Fibroblast of skin of right biceps (primary cell): Measurements from ENCODE around the gene ZBTB39.
A peak's percentile ranks its signal among the peaks of the same experiment; 100 is the strongest.
"Not testable (repeated sequence)": the region's sequence is repeated elsewhere in the genome, so short reads cannot be mapped to it uniquely, and the experiment has no call there.

Source experiments
- DNase-seq: peaks from one replicate; pipeline ENCODE4 v3.0.0-alpha.2; 2013

The ZBTB39 gene

DNA sequence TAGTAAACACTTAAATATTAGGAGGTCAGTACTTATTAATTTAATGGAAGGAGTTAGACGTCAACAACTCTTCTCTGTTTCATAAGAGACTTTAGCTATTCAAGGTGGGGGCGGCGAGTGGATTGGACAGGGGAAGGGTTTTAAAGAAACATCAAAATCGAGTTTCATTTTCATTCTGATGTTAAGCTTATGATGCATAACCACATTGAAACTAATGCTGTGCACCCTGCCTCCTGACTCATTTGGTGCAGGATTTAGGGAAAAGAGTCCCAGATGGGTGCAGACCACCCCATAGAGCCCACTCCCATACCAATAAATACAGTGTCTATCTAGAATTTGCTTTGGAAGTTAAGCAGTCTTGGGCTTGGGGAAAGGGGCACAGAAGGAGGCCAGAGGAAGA is 7.4 kb downstream of the ZBTB39 start:
- DNase-seq = no peak

DNA sequence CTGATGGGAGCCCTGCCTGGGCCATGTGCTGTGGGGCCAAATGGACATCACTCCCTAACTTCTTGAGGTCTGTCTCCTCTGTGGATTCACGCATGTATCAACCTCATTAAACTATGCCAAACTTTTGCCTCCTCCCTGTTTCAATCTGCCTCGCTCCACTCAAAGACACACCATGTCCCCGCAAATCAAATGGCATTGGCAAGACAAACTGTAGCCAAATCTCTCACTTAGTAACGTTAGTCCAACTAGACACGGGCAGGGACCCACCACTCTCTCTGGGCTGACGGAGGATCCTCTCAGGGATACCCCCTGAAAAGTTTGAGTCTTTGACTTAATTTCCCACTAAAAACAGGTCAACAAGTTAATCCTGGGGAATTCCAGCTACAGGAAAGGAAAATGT is 8.0 kb downstream of the ZBTB39 start:
- DNase-seq = no peak

GRCh38 chr12:56996793-56997545 is 9.4 kb downstream of the ZBTB39 start:
- no peak for DNase-seq

- no peak for DNase-seq
Measured at GRCh38 chr12:56995930-56996496, 10.3 kb downstream of the ZBTB39 start.

DNA sequence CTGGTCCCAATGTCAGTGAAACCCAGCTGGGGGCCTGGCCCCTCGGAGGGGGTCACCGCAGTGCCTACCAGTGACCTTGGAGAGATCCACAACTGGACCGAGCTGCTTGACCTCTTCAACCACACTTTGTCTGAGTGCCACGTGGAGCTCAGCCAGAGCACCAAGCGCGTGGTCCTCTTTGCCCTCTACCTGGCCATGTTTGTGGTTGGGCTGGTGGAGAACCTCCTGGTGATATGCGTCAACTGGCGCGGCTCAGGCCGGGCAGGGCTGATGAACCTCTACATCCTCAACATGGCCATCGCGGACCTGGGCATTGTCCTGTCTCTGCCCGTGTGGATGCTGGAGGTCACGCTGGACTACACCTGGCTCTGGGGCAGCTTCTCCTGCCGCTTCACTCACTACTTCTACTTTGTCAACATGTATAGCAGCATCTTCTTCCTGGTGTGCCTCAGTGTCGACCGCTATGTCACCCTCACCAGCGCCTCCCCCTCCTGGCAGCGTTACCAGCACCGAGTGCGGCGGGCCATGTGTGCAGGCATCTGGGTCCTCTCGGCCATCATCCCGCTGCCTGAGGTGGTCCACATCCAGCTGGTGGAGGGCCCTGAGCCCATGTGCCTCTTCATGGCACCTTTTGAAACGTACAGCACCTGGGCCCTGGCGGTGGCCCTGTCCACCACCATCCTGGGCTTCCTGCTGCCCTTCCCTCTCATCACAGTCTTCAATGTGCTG is 11.0 kb downstream of the ZBTB39 start:
- DNase-seq = no peak

DNA sequence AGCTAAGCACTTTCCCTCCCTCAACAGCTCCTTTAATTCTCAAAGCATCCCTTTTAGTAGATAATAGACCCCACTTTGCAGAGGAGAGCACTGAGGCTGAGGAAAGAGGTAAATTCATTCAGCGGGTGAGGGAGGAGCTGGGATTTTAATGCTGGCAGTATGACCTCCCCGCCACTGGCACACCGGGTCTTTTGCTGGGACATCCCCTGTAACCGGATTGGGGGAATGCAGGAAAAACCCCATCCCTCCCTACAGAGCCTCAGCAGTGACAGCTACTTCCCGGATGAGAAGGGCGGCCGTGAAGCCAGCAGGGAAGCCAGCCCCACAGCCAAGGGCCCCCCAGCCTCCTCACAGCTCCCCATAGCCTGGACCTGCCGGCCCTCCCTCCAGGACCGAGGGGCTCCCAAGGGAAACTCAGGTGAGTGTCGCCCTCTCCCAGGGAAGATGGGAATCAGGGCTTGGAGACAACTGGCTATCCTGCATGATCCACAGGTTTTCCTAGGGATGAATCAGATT is 12.1 kb downstream of the ZBTB39 start:
- no peak for DNase-seq

GRCh38 chr12:56993346-56993745 is 13.0 kb downstream of the ZBTB39 start:
- no peak for DNase-seq

DNA sequence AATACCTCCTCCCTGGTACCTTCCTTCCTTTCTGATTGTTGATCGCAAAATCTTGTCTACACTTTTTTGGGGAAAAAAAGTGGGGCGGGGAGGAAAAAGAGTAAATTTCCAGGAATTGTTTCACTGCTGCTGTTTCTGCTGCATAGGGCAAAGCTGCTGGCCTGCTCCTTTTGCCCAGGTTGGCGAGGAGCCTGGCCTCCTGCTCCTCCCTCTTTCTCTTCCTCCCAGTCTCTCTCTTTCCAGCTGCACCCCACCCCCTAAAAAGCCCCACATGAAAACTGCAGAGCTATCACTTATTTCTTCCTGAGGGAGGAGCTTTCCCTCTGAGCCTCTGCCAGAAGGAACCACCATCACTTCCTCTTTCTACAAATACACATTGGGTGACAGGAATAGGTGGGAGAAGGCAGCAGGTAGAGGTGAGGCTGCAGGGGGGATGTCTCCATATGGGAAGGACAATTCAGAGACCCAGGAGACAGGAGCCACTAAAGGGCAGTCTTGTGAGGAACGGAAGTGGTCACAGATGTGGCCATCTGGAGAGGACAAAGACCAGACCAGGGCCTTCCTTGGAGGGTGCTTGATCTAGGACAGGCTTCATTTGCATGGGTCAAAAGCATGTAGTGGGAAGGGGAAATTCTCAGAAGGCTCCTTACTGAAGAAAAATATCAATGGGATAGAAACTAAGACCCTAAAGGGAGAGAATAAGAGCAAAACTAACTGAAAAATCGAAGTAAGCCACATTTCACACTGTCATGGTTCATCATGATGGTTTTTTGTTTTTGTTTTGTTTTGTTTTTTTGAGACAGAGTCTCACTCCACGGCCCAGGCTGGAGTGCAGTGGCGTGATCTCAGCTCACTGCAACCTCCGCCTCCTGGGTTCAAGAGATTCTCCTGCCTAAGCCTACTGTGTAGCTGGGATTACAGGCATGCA is 14.8 kb downstream of the ZBTB39 start:
- no peak for DNase-seq

GRCh38 chr12:56990648-56991318 is 15.6 kb downstream of the ZBTB39 start:
- DNase-seq = no peak

GRCh38 chr12:56989861-56990610 is 16.3 kb downstream of the ZBTB39 start:
- DNase-seq = peak; percentile 28

DNA sequence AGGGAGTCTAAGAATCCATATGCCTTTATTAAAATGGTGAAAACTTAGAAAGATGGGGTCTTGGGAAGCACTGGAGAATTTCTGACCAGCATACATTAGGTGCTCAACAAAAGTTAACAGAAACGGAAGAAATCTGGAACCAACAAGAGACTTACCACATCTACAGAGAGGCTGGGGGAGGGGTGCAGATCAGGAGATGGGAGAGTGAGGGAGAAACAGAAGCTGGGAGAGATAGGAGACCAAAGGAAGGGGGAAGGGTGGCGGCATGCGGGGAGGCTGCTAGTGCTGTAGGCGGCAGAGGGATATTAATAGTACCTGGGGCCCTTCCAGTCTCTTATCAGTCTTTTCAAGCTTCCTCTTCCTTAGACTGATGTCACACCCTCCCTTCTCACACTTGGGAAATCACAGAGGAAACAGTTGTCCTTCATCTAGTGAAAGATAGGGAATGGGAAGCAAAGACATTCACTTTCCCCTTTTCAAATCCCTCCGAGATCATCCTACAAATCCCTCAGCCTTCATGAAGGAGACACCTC is 18.1 kb downstream of the ZBTB39 start:
- DNase-seq = peak; percentile 26

GRCh38 chr12:56987551-56988053 is 18.7 kb downstream of the ZBTB39 start:
- DNase-seq = peak; percentile 70

DNA sequence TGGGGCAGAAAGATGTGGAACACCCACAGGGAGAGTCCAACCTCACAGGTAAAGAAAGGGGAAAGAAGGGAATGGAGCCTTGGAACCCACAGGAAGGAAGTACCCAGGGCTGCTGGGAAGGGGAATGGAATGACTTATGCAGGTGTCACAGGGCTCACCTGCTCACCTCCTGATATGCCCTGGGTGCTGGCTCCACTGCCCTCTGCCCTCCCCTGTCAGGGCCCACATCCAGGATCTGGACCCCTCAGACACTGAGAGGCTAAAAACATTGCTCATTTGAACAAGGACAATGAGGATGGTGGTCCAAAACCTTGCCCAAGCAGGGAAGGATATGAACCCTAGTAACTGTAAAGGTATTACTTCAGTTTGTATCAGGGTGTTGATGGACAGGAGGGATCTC is 19.3 kb downstream of the ZBTB39 start:
- DNase-seq = no peak

DNA sequence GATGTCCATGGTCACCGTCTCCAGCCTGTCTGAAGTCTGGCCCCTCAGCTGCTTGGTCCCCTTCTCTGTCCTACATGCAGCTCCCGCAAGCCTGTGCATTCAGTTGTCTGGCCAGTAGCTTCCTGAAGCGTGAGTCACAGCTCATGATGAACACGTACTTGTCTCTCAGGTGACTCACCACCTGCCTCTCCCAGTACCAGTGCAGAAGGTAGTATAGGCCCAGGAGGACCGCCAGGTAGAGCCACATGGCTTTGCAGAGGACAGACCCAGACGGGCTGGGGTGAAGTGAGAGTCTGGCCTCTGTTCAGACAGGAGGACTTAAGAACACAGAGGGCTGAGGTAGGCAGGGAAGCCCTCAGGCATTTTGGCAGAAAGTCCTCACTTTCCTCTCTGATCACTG is 20.6 kb downstream of the ZBTB39 start:
- DNase-seq = peak; percentile 26

DNA sequence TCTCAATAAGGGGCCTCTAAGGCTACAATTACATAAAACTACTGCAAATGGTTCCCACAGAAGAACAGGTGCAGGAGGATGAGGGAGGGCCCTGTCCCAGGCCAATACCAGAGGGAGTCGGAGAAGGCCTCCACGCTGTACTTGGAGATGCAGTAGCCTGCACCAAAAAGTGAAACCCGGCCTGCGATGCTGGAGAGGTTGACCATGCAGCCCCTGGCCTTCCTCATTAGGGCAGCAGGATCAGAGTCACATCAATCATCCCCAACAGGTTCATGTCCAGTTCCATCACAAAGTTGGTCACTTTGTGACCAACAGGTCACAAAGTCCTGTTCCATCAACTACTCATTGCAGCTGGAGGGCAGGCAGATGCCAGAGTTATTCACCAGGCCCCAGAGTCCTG is 23.0 kb downstream of the ZBTB39 start:
- DNase-seq = no peak

DNA sequence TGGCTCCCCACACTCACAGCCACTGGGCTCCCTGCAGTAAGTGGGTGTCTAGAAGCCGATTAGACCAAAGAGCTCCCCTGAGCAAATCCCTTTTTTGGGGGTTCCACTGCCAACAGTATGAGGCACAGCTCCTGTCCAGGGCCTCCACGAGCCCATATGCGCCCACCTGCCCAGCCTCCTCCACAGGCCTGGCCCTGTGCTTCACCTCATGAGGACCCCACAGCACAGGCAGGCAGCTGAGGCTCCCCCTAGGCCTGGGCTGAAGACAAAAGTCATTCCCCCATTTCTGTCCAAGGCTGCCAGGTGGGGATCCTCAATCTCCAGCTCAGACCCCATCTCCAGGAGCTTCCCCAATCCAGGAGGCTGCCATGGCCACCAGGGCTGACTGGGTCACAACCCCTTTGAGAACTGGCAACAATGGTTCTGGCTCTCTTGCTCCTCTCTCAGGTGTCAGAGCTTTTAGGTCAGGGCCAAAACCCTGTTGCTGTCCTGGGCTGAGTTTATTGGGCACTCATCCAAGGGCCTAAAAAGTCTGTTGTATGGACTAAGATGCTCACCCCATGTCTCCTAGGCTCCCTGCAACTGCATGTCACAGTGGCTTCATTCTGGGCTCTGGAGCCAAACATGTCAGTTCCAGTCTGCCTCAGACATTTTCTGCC is 23.6 kb downstream of the ZBTB39 start:
- not testable (repeated sequence) for DNase-seq

DNA sequence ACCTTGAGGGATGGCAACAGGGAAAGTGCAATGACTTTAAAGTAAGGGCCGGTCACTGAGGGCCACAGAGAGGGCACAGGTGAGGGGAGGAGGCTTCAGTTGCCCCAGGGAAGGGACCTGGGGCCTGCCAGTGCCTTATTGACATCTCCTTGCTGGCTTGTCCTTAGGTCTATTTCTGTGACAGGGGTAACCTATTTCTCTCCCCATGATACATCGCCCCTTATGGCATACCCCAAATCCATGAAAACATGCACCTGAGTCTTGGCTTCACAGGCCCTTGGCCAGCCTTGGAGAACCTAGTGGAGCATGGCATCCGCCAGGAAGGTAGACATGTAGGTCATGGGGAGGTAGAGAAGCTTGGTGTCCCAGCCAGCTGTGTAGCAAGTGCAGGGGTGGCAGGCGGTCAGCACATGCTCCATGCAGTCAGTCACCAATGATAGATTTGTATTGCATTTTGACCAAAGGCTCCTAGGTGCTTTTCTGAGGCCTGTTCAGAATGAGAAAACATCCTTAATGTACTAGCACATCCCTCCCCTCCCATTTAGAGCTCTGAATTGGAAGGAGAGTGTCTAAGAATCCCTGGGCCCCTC is 25.3 kb downstream of the ZBTB39 start:
- DNase-seq = no peak

DNA sequence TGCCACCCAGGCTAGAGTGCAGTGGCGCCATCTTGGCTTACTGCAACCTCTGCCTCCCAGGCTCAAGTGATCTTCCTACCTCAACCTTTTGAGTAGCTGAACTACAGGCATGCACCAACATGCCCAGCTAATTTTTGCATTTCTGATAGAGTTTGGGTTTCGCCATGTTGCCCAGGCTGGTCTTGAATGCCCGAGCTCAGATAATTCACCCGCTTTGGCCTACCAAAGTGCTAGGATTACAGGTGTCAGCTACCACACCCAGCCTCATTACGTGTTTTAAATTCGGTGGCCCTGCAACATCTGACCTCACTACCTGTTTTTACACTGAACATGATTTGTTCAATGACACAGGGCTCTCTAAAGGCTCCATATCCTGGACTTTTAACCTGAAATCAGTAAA is 26.1 kb downstream of the ZBTB39 start:
- no peak for DNase-seq

- no peak for DNase-seq
Measured at GRCh38 chr12:56979628-56980027, 26.7 kb downstream of the ZBTB39 start.
